Neural progenitor cell (in vitro differentiated cells): ENCODE measurements around the gene SCFD2.

Source experiments
- CTCF ChIP-seq: fragments of 200-600 bp; sonication (generic); IDR thresholded peaks from 2 replicates; pipeline ENCODE4 v1.5.1; 2017; ENCODE audit warnings: antibody characterized with exemption, mild to moderate bottlenecking
- EZH2 ChIP-seq: fragments of 200-600 bp; sonication (generic); IDR thresholded peaks from 2 replicates; pipeline ENCODE4 v1.6.1; 2017; ENCODE audit warnings: antibody characterized with exemption, mild to moderate bottlenecking, moderate library complexity
- EZH2phosphoT487 ChIP-seq: fragments of 200-600 bp; sonication (generic); IDR thresholded peaks from 2 replicates; pipeline ENCODE4 v1.6.1; 2017; ENCODE audit warnings: antibody characterized with exemption

DNA sequence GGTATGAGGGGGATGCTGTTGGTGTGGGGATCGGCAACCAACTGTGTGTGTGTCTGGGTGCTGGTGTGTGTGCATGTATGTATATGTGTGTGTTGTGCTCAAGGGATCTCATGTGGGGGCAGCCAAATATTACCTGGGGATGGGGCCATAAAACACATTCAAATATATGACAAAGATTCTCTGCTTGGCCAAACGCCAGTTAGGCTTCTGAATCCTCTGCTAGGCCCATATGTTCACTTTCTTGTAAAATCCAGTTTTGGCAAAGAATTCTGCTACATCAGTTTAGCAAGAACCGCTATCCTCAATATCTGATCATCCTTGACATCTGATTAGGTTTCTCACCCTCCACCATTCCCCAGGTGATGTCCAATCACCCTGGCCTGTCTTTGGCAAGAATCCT lies 397.2 kb downstream of the SCFD2 start:
- no peak for TF ChIP-seq CTCF
- no peak for TF ChIP-seq EZH2
- TF ChIP-seq EZH2phosphoT487: no peak
